ENCODE results near the gene SUSD5.

The SUSD5 gene

GRCh38 chr3:33231756-33232465 is 13.3 kb upstream of the SUSD5 start:
- Histone ChIP-seq H3K9ac (ENCODE audit: low read depth in 1 of 2, low read length in 2 of 2) (no peak overlapping the region), H3K36me3 (ENCODE audit: control insufficient read depth in 2 of 2, insufficient read depth in 2 of 2, low read length in 2 of 2) (no peaks in the 10 kb centered on the region), H3K4me1 (ENCODE audit: control insufficient read depth in 2 of 2, insufficient read depth in 2 of 2, low read length in 2 of 2) (no peaks in the 10 kb centered on the region), H3K27me3 (ENCODE audit: control insufficient read depth in 2 of 2, insufficient read depth in 2 of 2, low read length in 2 of 2) (peaks cover 0 to 2% of the 10 kb centered on the region in 2 donors), H3K27ac (ENCODE audit: low read depth in 2 of 2, low read length in 2 of 2) (no peak overlapping the region), H3K4me3 (ENCODE audit: low read length in 2 of 2) (no peak overlapping the region), H3K9me3 (ENCODE audit: control insufficient read depth in 2 of 2, low read length in 2 of 2) (no peaks in the 10 kb centered on the region)

GRCh38 chr3:33229947-33230346 is 11.3 kb upstream of the SUSD5 start:
- Histone ChIP-seq H3K9ac (ENCODE audit: low read depth in 1 of 2, low read length in 2 of 2) (no peak overlapping the region), H3K27me3 (ENCODE audit: control insufficient read depth in 2 of 2, insufficient read depth in 2 of 2, low read length in 2 of 2) (no peaks in the 10 kb centered on the region), H3K36me3 (ENCODE audit: control insufficient read depth in 2 of 2, insufficient read depth in 2 of 2, low read length in 2 of 2) (no peaks in the 10 kb centered on the region), H3K27ac (ENCODE audit: low read depth in 2 of 2, low read length in 2 of 2) (no peak overlapping the region), H3K4me3 (ENCODE audit: low read length in 2 of 2) (no peak overlapping the region), H3K4me1 (ENCODE audit: control insufficient read depth in 2 of 2, insufficient read depth in 2 of 2, low read length in 2 of 2) (no peaks in the 10 kb centered on the region), H3K9me3 (ENCODE audit: control insufficient read depth in 2 of 2, low read length in 2 of 2) (no peaks in the 10 kb centered on the region)

GRCh38 chr3:33229066-33229465 is 10.5 kb upstream of the SUSD5 start:
- Histone ChIP-seq H3K36me3 (ENCODE audit: control insufficient read depth in 2 of 2, insufficient read depth in 2 of 2, low read length in 2 of 2) (no peaks in the 10 kb centered on the region), H3K9me3 (ENCODE audit: control insufficient read depth in 2 of 2, low read length in 2 of 2) (no peaks in the 10 kb centered on the region), H3K9ac (ENCODE audit: low read depth in 1 of 2, low read length in 2 of 2) (no peak overlapping the region), H3K4me1 (ENCODE audit: control insufficient read depth in 2 of 2, insufficient read depth in 2 of 2, low read length in 2 of 2) (no peaks in the 10 kb centered on the region), H3K27me3 (ENCODE audit: control insufficient read depth in 2 of 2, insufficient read depth in 2 of 2, low read length in 2 of 2) (no peaks in the 10 kb centered on the region), H3K27ac (ENCODE audit: low read depth in 2 of 2, low read length in 2 of 2) (no peak overlapping the region), H3K4me3 (ENCODE audit: low read length in 2 of 2) (no peak overlapping the region)

- Histone ChIP-seq H3K36me3 (ENCODE audit: control insufficient read depth in 2 of 2, insufficient read depth in 2 of 2, low read length in 2 of 2) (no peaks in the 10 kb centered on the region), H3K4me3 (ENCODE audit: low read length in 2 of 2) (no peak overlapping the region), H3K9me3 (ENCODE audit: control insufficient read depth in 2 of 2, low read length in 2 of 2) (no peaks in the 10 kb centered on the region), H3K27ac (ENCODE audit: low read depth in 2 of 2, low read length in 2 of 2) (no peak overlapping the region), H3K4me1 (ENCODE audit: control insufficient read depth in 2 of 2, insufficient read depth in 2 of 2, low read length in 2 of 2) (no peaks in the 10 kb centered on the region), H3K9ac (ENCODE audit: low read depth in 1 of 2, low read length in 2 of 2) (no peak overlapping the region), H3K27me3 (ENCODE audit: control insufficient read depth in 2 of 2, insufficient read depth in 2 of 2, low read length in 2 of 2) (peaks cover 15 to 19% of the 10 kb centered on the region in 2 donors)
These were observed 2.6 kb upstream of the SUSD5 start for GRCh38 chr3:33221241-33221640.

- Histone ChIP-seq H3K4me1 (ENCODE audit: control insufficient read depth in 2 of 2, insufficient read depth in 2 of 2, low read length in 2 of 2) (no peaks in the 10 kb centered on the region), H3K4me3 (ENCODE audit: low read length in 2 of 2) (no peak overlapping the region), H3K27me3 (ENCODE audit: control insufficient read depth in 2 of 2, insufficient read depth in 2 of 2, low read length in 2 of 2) (peaks cover 17 to 19% of the 10 kb centered on the region in 2 donors), H3K36me3 (ENCODE audit: control insufficient read depth in 2 of 2, insufficient read depth in 2 of 2, low read length in 2 of 2) (no peaks in the 10 kb centered on the region), H3K27ac (ENCODE audit: low read depth in 2 of 2, low read length in 2 of 2) (no peak overlapping the region), H3K9ac (ENCODE audit: low read depth in 1 of 2, low read length in 2 of 2) (no peak overlapping the region), H3K9me3 (ENCODE audit: control insufficient read depth in 2 of 2, low read length in 2 of 2) (no peaks in the 10 kb centered on the region)
These were observed 521 bp upstream of the SUSD5 start for GRCh38 chr3:33219175-33219487.

- Histone ChIP-seq H3K9ac (ENCODE audit: low read depth in 1 of 2, low read length in 2 of 2) (no peak overlapping the region), H3K36me3 (ENCODE audit: control insufficient read depth in 2 of 2, insufficient read depth in 2 of 2, low read length in 2 of 2) (no peaks in the 10 kb centered on the region), H3K4me1 (ENCODE audit: control insufficient read depth in 2 of 2, insufficient read depth in 2 of 2, low read length in 2 of 2) (no peaks in the 10 kb centered on the region), H3K4me3 (ENCODE audit: low read length in 2 of 2) (no peak overlapping the region), H3K27ac (ENCODE audit: low read depth in 2 of 2, low read length in 2 of 2) (no peak overlapping the region), H3K9me3 (ENCODE audit: control insufficient read depth in 2 of 2, low read length in 2 of 2) (no peaks in the 10 kb centered on the region), H3K27me3 (ENCODE audit: control insufficient read depth in 2 of 2, insufficient read depth in 2 of 2, low read length in 2 of 2) (peaks cover 17 to 19% of the 10 kb centered on the region in 2 donors)
These were observed 654 bp downstream of the SUSD5 start for GRCh38 chr3:33217866-33218445.

- no peaks in the 10 kb centered on the region for H3K4me1 ChIP-seq (ENCODE audit: control insufficient read depth in 2 of 2, insufficient read depth in 2 of 2, low read length in 2 of 2)
- no peak overlapping the region for H3K27ac ChIP-seq (ENCODE audit: low read depth in 2 of 2, low read length in 2 of 2)
- H3K9ac ChIP-seq (ENCODE audit: low read depth in 1 of 2, low read length in 2 of 2): no peak overlapping the region
- no peak overlapping the region for H3K4me3 ChIP-seq (ENCODE audit: low read length in 2 of 2)
- H3K9me3 ChIP-seq (ENCODE audit: control insufficient read depth in 2 of 2, low read length in 2 of 2): no peaks in the 10 kb centered on the region
- H3K36me3 ChIP-seq (ENCODE audit: control insufficient read depth in 2 of 2, insufficient read depth in 2 of 2, low read length in 2 of 2): no peaks in the 10 kb centered on the region
- peaks cover 17 to 19% of the 10 kb centered on the region in 2 donors for H3K27me3 ChIP-seq (ENCODE audit: control insufficient read depth in 2 of 2, insufficient read depth in 2 of 2, low read length in 2 of 2)
These were observed 2.9 kb downstream of the SUSD5 start for GRCh38 chr3:33215739-33216138.

- Histone ChIP-seq H3K27ac (ENCODE audit: low read depth in 2 of 2, low read length in 2 of 2) (no peak overlapping the region), H3K9ac (ENCODE audit: low read depth in 1 of 2, low read length in 2 of 2) (no peak overlapping the region), H3K9me3 (ENCODE audit: control insufficient read depth in 2 of 2, low read length in 2 of 2) (no peaks in the 10 kb centered on the region), H3K4me3 (ENCODE audit: low read length in 2 of 2) (no peak overlapping the region), H3K27me3 (ENCODE audit: control insufficient read depth in 2 of 2, insufficient read depth in 2 of 2, low read length in 2 of 2) (peaks cover 2% of the 10 kb centered on the region in 2 donors), H3K36me3 (ENCODE audit: control insufficient read depth in 2 of 2, insufficient read depth in 2 of 2, low read length in 2 of 2) (no peaks in the 10 kb centered on the region), H3K4me1 (ENCODE audit: control insufficient read depth in 2 of 2, insufficient read depth in 2 of 2, low read length in 2 of 2) (no peaks in the 10 kb centered on the region)
These were observed 6.2 kb downstream of the SUSD5 start for GRCh38 chr3:33212406-33212805.

GRCh38 chr3:33211444-33211843 is 7.2 kb downstream of the SUSD5 start:
- Histone ChIP-seq H3K4me1 (ENCODE audit: control insufficient read depth in 2 of 2, insufficient read depth in 2 of 2, low read length in 2 of 2) (no peaks in the 10 kb centered on the region), H3K27ac (ENCODE audit: low read depth in 2 of 2, low read length in 2 of 2) (no peak overlapping the region), H3K9ac (ENCODE audit: low read depth in 1 of 2, low read length in 2 of 2) (no peak overlapping the region), H3K9me3 (ENCODE audit: control insufficient read depth in 2 of 2, low read length in 2 of 2) (no peaks in the 10 kb centered on the region), H3K4me3 (ENCODE audit: low read length in 2 of 2) (no peak overlapping the region), H3K36me3 (ENCODE audit: control insufficient read depth in 2 of 2, insufficient read depth in 2 of 2, low read length in 2 of 2) (no peaks in the 10 kb centered on the region), H3K27me3 (ENCODE audit: control insufficient read depth in 2 of 2, insufficient read depth in 2 of 2, low read length in 2 of 2) (peaks cover 1% of the 10 kb centered on the region in 2 donors)

GRCh38 chr3:33209357-33209756 is 9.3 kb downstream of the SUSD5 start:
- no peaks in the 10 kb centered on the region for H3K36me3 ChIP-seq (ENCODE audit: control insufficient read depth in 2 of 2, insufficient read depth in 2 of 2, low read length in 2 of 2)
- no peaks in the 10 kb centered on the region for H3K9me3 ChIP-seq (ENCODE audit: control insufficient read depth in 2 of 2, low read length in 2 of 2)
- no peaks in the 10 kb centered on the region for H3K4me1 ChIP-seq (ENCODE audit: control insufficient read depth in 2 of 2, insufficient read depth in 2 of 2, low read length in 2 of 2)
- no peak overlapping the region for H3K4me3 ChIP-seq (ENCODE audit: low read length in 2 of 2)
- peaks cover 0 to 1% of the 10 kb centered on the region in 2 donors for H3K27me3 ChIP-seq (ENCODE audit: control insufficient read depth in 2 of 2, insufficient read depth in 2 of 2, low read length in 2 of 2)
- H3K9ac ChIP-seq (ENCODE audit: low read depth in 1 of 2, low read length in 2 of 2): no peak overlapping the region
- no peak overlapping the region for H3K27ac ChIP-seq (ENCODE audit: low read depth in 2 of 2, low read length in 2 of 2)
